IPS DF 4.7 (cell line): Measurements from ENCODE around the gene DLL4.

Source experiments
- DNase-seq: peaks from one replicate; pipeline ENCODE4 v3.0.0-alpha.2; 2013; ENCODE audit warnings: low spot score; ENCODE audit errors: extremely low read depth

The DLL4 gene

GRCh38 chr15:40928821-40929659 lies at the start of gene DLL4:
Gene DLL4 (plus strand): TSS chr15:40929340. CDS start chr15:40929669, 329 bp downstream.
- DNase-seq: no peak

- no peak for DNase-seq
These were observed 49.5 kb upstream of the DLL4 start for GRCh38 chr15:40879609-40880008.

GRCh38 chr15:40881351-40881750 lies 47.8 kb upstream of the DLL4 start:
- no peak for DNase-seq

- no peak for DNase-seq
These were observed 42.6 kb upstream of the DLL4 start for GRCh38 chr15:40886586-40886985.

GRCh38 chr15:40889112-40889511 lies 40.0 kb upstream of the DLL4 start:
- DNase-seq: no peak

GRCh38 chr15:40891138-40891537 lies 38.0 kb upstream of the DLL4 start:
- no peak for DNase-seq

GRCh38 chr15:40891810-40892446 lies 37.2 kb upstream of the DLL4 start:
- DNase-seq: no peak

GRCh38 chr15:40892447-40893012 lies 36.6 kb upstream of the DLL4 start:
- DNase-seq: no peak

- DNase-seq: no peak
These were observed 36.0 kb upstream of the DLL4 start for GRCh38 chr15:40893019-40893670.

GRCh38 chr15:40893733-40894680 lies 35.1 kb upstream of the DLL4 start, which contains the start of gene VPS18:
Gene VPS18 (plus strand): TSS chr15:40894450. CDS start chr15:40894769, 319 bp downstream.
- DNase-seq: no peak

- DNase-seq: no peak
These were observed 34.3 kb upstream of the DLL4 start for GRCh38 chr15:40894681-40895448.

GRCh38 chr15:40899536-40900207 lies 29.5 kb upstream of the DLL4 start:
- no peak for DNase-seq

- DNase-seq: no peak
These were observed 28.7 kb upstream of the DLL4 start for GRCh38 chr15:40900256-40901052.

GRCh38 chr15:40901053-40901443 lies 28.1 kb upstream of the DLL4 start:
- DNase-seq: no peak

GRCh38 chr15:40902605-40903561 lies 26.3 kb upstream of the DLL4 start:
- no peak for DNase-seq

- DNase-seq: no peak
These were observed 24.5 kb upstream of the DLL4 start for GRCh38 chr15:40904552-40905201.
